Sigmoid colon (tissue), 7 donors: ENCODE results near the gene ANAPC16. TPM values are rescaled to one million over a fixed set of nuclear protein-coding genes. Genes with fewer than 3 reads are reported as not detected.

Experiments used
- DNase-seq: peaks from one replicate; pipeline ENCODE4 v3.0.0-alpha.2; 2019
- H3K27ac ChIP-seq, 4 donors: fragments of 200-600 bp; sonication (generic); one replicate each; pipeline ENCODE4 v1.5.1; 2016 to 2019; ENCODE audit warnings: mild to moderate bottlenecking in 1 of 4
- H3K27me3 ChIP-seq, 3 donors: fragments of 200-600 bp; sonication (generic); one replicate each; pipeline ENCODE4 v1.5.1; 2019; ENCODE audit warnings: mild to moderate bottlenecking in 1 of 3
- H3K36me3 ChIP-seq, 4 donors: fragments of 200-600 bp; sonication (generic); one replicate each; pipeline ENCODE4 v1.5.1; 2016 to 2019
- H3K4me1 ChIP-seq, 4 donors: fragments of 200-600 bp; sonication (generic); one replicate each; pipeline ENCODE4 v1.5.1; 2017 to 2019
- H3K4me3 ChIP-seq, 4 donors: fragments of 200-600 bp; sonication (generic); one replicate each; pipeline ENCODE4 v1.5.1; 2017 to 2019; ENCODE audit warnings: mild to moderate bottlenecking in 2 of 4, moderate library complexity in 1 of 4
- H3K9me3 ChIP-seq, 4 donors: fragments of 200-600 bp in 3 of 4; sonication (generic) in 3 of 4; one replicate each; pipeline versions ENCODE4 v1.5.1 to v1.6.1; 2013 to 2019
- EP300 ChIP-seq, 4 donors: sonication (generic); formaldehyde crosslinking; IDR thresholded peaks; one replicate each; pipeline ENCODE4 v1.6.1; 2017; ENCODE audit warnings: antibody characterized with exemption in 4 of 4
- POLR2A ChIP-seq, 2 donors: fragments of 450-650 bp; IDR thresholded peaks; one replicate each; pipeline ENCODE4 v1.6.1; 2016; ENCODE audit warnings: antibody characterized with exemption in 2 of 2, mild to moderate bottlenecking in 2 of 2, moderate library complexity in 2 of 2
- POLR2AphosphoS5 ChIP-seq, 4 donors: sonication (generic); formaldehyde crosslinking; IDR thresholded peaks; one replicate each; pipeline ENCODE4 v1.6.1; 2017; ENCODE audit warnings: antibody characterized with exemption in 4 of 4
- WGBS, 2 donors: extraction: QIAGEN DNeasy Blood & Tissue Kit; methylation state at CpG; one replicate each; pipeline ENCODE4 v1.1.7; 2013; 5-methylcytosine and 5-hydroxymethylcytosine counted together
- intact Hi-C: fragments of 100-400 bp; cut with DNase I; formaldehyde crosslinking; loops from one replicate; pipeline ENCODE4 v1.15.1; 2023
- polyA plus RNA-seq, 3 donors: library from polyadenylated mRNA; stranded (reverse); fragments of 200-250 nt; gene quantifications; one replicate each; pipeline ENCODE4 v1.2.3, GENCODE V29; 2013
- total RNA-seq, 4 donors: library from RNA; depleted of rRNA; stranded (reverse); fragments of >200 nt; gene quantifications; one replicate each; pipeline ENCODE4 v1.1.0, GENCODE V29; 2016
- TF ChIP-seq, protein P1 (sequence below), 4 experiments: fragments of 450-650 bp in 3 of 4; fragments of 200-600 bp in 1 of 4; IDR thresholded peaks; one replicate each; pipeline ENCODE4 v1.5.1; 2016 to 2019; ENCODE audit warnings: antibody characterized with exemption in 4 of 4, mild to moderate bottlenecking in 3 of 4, moderate library complexity in 2 of 4
- donor health status: healthy with polysubstance abuse.
- donor health status: Bipolar disorder and iron deficiency.
- donor health status: healthy.

The ANAPC16 gene
- total and polyA plus RNA-seq, 7 donors, result 80.0 to 228 (median 187) TPM

GRCh38 chr10:72276013-72276387 lies 60.2 kb downstream of the ANAPC16 start:
- peaks cover 9 to 23% (median 15%) of the 10 kb centered on the region in 4 donors for H3K36me3 ChIP-seq
- H3K9me3 ChIP-seq, result no peaks in the 10 kb centered on the region
- H3K27me3 ChIP-seq, result no peaks in the 10 kb centered on the region
- peak overlapping the region; percentile 76 to 90 (median 81) for H3K4me3 ChIP-seq
- no peak for DNase-seq
- intact Hi-C loops, result no loop called here
- 15 to 49% methylated on average over 4 of the region's 4 CpGs for WGBS, 2 donors
- H3K4me1 ChIP-seq, result peaks cover 0 to 32% (median 29%) of the 10 kb centered on the region in 4 donors
- H3K27ac ChIP-seq, result peak overlapping the region; percentile 96 to 99 (median 97)
- TF ChIP-seq, protein P1, sequence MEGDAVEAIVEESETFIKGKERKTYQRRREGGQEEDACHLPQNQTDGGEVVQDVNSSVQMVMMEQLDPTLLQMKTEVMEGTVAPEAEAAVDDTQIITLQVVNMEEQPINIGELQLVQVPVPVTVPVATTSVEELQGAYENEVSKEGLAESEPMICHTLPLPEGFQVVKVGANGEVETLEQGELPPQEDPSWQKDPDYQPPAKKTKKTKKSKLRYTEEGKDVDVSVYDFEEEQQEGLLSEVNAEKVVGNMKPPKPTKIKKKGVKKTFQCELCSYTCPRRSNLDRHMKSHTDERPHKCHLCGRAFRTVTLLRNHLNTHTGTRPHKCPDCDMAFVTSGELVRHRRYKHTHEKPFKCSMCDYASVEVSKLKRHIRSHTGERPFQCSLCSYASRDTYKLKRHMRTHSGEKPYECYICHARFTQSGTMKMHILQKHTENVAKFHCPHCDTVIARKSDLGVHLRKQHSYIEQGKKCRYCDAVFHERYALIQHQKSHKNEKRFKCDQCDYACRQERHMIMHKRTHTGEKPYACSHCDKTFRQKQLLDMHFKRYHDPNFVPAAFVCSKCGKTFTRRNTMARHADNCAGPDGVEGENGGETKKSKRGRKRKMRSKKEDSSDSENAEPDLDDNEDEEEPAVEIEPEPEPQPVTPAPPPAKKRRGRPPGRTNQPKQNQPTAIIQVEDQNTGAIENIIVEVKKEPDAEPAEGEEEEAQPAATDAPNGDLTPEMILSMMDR (IDR thresholded peaks at IDR 0.05), result no peak
- TF ChIP-seq POLR2A (IDR thresholded peaks at IDR 0.05) (peak in 1 of 2 donors; percentile 11), POLR2AphosphoS5 (IDR thresholded peaks at IDR 0.05) (peak in 1 of 4 donors; percentile 17)

- peaks cover 9 to 23% (median 15%) of the 10 kb centered on the region in 4 donors for H3K36me3 ChIP-seq
- H3K4me1 ChIP-seq, result peaks cover 0 to 32% (median 29%) of the 10 kb centered on the region in 4 donors
- 37 to 69% methylated on average over 6 of the region's 6 CpGs for WGBS, 2 donors
- TF ChIP-seq EP300 (IDR thresholded peaks at IDR 0.05) (no peak), POLR2AphosphoS5 (IDR thresholded peaks at IDR 0.05) (peak in 2 of 4 donors; percentile 21 to 29), POLR2A (IDR thresholded peaks at IDR 0.05) (peak in 1 of 2 donors; percentile 16)
- TF ChIP-seq, protein P1 (IDR thresholded peaks at IDR 0.05), result no peak
- peak overlapping the region; percentile 96 to 99 (median 97) for H3K27ac ChIP-seq
- no peaks in the 10 kb centered on the region for H3K9me3 ChIP-seq
- DNase-seq, result no peak
- H3K4me3 ChIP-seq, result peak overlapping the region in 3 of 4 donors; percentile 76 to 90 (median 85)
- intact Hi-C loops, result no loop called here
- no peaks in the 10 kb centered on the region for H3K27me3 ChIP-seq
These were observed 60.9 kb downstream of the ANAPC16 start for GRCh38 chr10:72276421-72277339.

- Histone ChIP-seq H3K4me1 (peaks cover 0 to 28% (median 24%) of the 10 kb centered on the region in 4 donors), H3K27me3 (no peaks in the 10 kb centered on the region), H3K27ac (peak overlapping the region; percentile 96 to 99 (median 97)), H3K36me3 (peaks cover 9 to 23% (median 15%) of the 10 kb centered on the region in 4 donors), H3K4me3 (no peak overlapping the region), H3K9me3 (no peaks in the 10 kb centered on the region)
- no peak for DNase-seq
- intact Hi-C loops, result no loop called here
- WGBS, 2 donors, result 72 to 88% methylated on average over 5 of the region's 5 CpGs
- TF ChIP-seq, protein P1 (IDR thresholded peaks at IDR 0.05), result no peak
- TF ChIP-seq POLR2AphosphoS5 (IDR thresholded peaks at IDR 0.05) (no peak), EP300 (IDR thresholded peaks at IDR 0.05) (no peak), POLR2A (IDR thresholded peaks at IDR 0.05) (no peak)
These were observed 61.7 kb downstream of the ANAPC16 start for GRCh38 chr10:72277340-72277995.

GRCh38 chr10:72277996-72278667 lies 62.3 kb downstream of the ANAPC16 start:
- TF ChIP-seq, protein P1 (IDR thresholded peaks at IDR 0.05), result no peak
- TF ChIP-seq EP300 (IDR thresholded peaks at IDR 0.05), result no peak
- no peak for TF ChIP-seq POLR2A (IDR thresholded peaks at IDR 0.05)
- TF ChIP-seq POLR2AphosphoS5 (IDR thresholded peaks at IDR 0.05), result no peak

More at GRCh38 chr10:72277996-72278667, 62.3 kb downstream of the ANAPC16 start:
- Histone ChIP-seq H3K36me3 (peaks cover 9 to 23% (median 15%) of the 10 kb centered on the region in 4 donors), H3K27ac (peak overlapping the region in 2 of 4 donors; percentile 96 to 97), H3K27me3 (no peaks in the 10 kb centered on the region), H3K9me3 (no peaks in the 10 kb centered on the region), H3K4me3 (no peak overlapping the region), H3K4me1 (peaks cover 0 to 24% (median 20%) of the 10 kb centered on the region in 4 donors)
- intact Hi-C loops, result no loop called here
- 36 to 80% methylated on average over 3 of the region's 3 CpGs for WGBS, 2 donors
- no peak for DNase-seq
